GM23248 (cell line): ENCODE measurements around the gene ZNF691. TPM values are rescaled to one million over a fixed set of nuclear protein-coding genes. Genes with fewer than 3 reads are reported as not detected.
A peak's percentile ranks its signal among the peaks of the same experiment; 100 is the strongest.

Experiments
- DNase-seq: peaks from one replicate; pipeline ENCODE4 v3.0.0-alpha.2; 2015
- H2AFZ ChIP-seq: fragments of 200-600 bp; sonication (generic); 2 replicates; pipeline ENCODE4 v1.6.1; 2016; ENCODE audit warnings: antibody characterized with exemption
- H3F3A ChIP-seq: fragments of 200-600 bp; sonication (generic); 2 replicates; pipeline ENCODE4 v1.6.1; 2016; ENCODE audit warnings: mild to moderate bottlenecking, antibody characterized with exemption, mixed run types; ENCODE audit not compliant: insufficient read depth
- H3K27ac ChIP-seq: fragments of 200-600 bp; sonication (generic); 2 replicates; pipeline ENCODE4 v1.5.1; 2016; ENCODE audit warnings: mild to moderate bottlenecking
- H3K27me3 ChIP-seq: fragments of 200-600 bp; sonication (generic); replicated peaks from 2 replicates; pipeline ENCODE4 v1.6.1; 2016; ENCODE audit warnings: mild to moderate bottlenecking; ENCODE audit not compliant: insufficient read depth
- H3K36me3 ChIP-seq: fragments of 200-600 bp; sonication (generic); 2 replicates; pipeline ENCODE4 v1.6.1; 2016; ENCODE audit warnings: low read depth, mild to moderate bottlenecking
- H3K4me1 ChIP-seq: fragments of 200-600 bp; sonication (generic); 2 replicates; pipeline ENCODE4 v1.6.1; 2016; ENCODE audit warnings: mild to moderate bottlenecking; ENCODE audit not compliant: insufficient read depth
- H3K4me2 ChIP-seq: fragments of 200-600 bp; sonication (generic); one replicate; pipeline ENCODE4 v1.6.1; 2016; ENCODE audit warnings: mild to moderate bottlenecking; ENCODE audit not compliant: unreplicated experiment
- H3K4me3 ChIP-seq: fragments of 200-600 bp; sonication (generic); 2 replicates; pipeline ENCODE4 v1.5.1; 2016; ENCODE audit warnings: mild to moderate bottlenecking
- H3K79me2 ChIP-seq: fragments of 200-600 bp; sonication (generic); 2 replicates; pipeline ENCODE4 v1.6.1; 2016; ENCODE audit warnings: mild to moderate bottlenecking; ENCODE audit not compliant: insufficient read depth
- H3K9ac ChIP-seq: fragments of 200-600 bp; sonication (generic); 2 replicates; pipeline ENCODE4 v1.6.1; 2016; ENCODE audit warnings: mild to moderate bottlenecking
- H3K9me2 ChIP-seq: fragments of 200-600 bp; sonication (generic); 2 replicates; pipeline ENCODE4 v1.6.1; 2016; ENCODE audit warnings: mixed run types, mild to moderate bottlenecking, moderate library complexity; ENCODE audit not compliant: insufficient read depth
- H3K9me3 ChIP-seq: fragments of 200-600 bp; sonication (generic); one replicate; pipeline ENCODE4 v1.6.1; 2017; ENCODE audit warnings: low read depth
- H4K20me1 ChIP-seq: fragments of 200-600 bp; sonication (generic); 2 replicates; pipeline ENCODE4 v1.6.0; 2016; ENCODE audit not compliant: insufficient read depth
- EZH2 ChIP-seq: fragments of 200-600 bp; sonication (generic); IDR thresholded peaks from 2 replicates; pipeline ENCODE4 v1.6.1; 2018; ENCODE audit warnings: antibody characterized with exemption, mild to moderate bottlenecking; ENCODE audit not compliant: insufficient read depth, poor library complexity, severe bottlenecking
- EZH2phosphoT487 ChIP-seq: fragments of 200-600 bp; sonication (generic); IDR thresholded peaks from 2 replicates; pipeline ENCODE4 v1.6.1; 2018; ENCODE audit warnings: antibody characterized with exemption, moderate library complexity, mild to moderate bottlenecking, low read depth; ENCODE audit not compliant: insufficient read depth
- WGBS, 2 experiments: methylation state at CpG; one replicate each; pipeline ENCODE4 v1.1.6; 2015 to 2017; ENCODE audit warnings: low lambda C conversion rate in 2 of 2, low coverage in 1 of 2; ENCODE audit errors: missing lambda C conversion rate in 2 of 2; 5-methylcytosine and 5-hydroxymethylcytosine counted together
- in situ Hi-C: fragments of 300-500 bp; cut with MboI; formaldehyde crosslinking; loops from 2 replicates; pipeline ENCODE4 v1.15.0; 2020
- polyA plus RNA-seq: library from polyadenylated mRNA; unstranded; fragments of >200 nt; fragmentation: Nextera tagmentation; extraction: Ambion mirVana; gene quantifications from 2 replicates; pipeline ENCODE4 v1.2.1, GENCODE V29; 2016
- total RNA-seq: library from RNA; depleted of rRNA; stranded (reverse); fragments of >200 nt; shearing (Covaris generic); gene quantifications from 2 replicates; pipeline ENCODE4 v1.2.3, GENCODE V29; 2014

The ZNF691 gene
- total and polyA plus RNA-seq, 2 experiments from 2014 or later: 4.4 to 6.9 TPM

DNA sequence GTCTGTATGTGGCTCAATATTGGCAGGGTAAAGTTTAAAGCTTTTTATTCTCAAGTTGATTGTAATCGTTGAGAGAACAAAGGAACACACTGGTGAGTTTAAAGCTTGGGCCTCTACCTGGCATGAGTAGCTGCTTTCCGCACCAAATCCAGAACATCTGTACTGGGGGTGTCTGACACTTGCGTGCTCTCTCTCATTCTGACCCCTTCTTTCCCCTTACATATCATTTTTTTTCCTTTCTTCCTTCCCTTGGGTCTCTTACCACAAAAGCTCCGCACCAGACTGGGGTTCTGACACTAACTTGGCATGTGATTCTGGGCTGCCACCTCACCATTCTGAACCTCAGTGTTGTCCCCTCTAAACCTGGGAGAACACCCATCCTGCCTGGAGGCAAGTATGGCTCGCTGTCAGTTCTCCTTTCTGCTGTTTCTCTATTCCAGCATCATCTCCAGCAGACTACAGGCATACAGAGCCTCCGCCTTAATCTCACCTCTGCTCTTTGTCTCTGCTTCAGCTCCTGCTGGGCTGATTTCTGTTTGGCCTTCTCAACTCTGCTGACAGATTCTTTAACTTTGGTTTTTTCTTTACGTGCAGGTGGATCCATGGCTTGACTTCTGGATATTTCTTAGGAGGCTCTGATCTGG is 30.4 kb upstream of the ZNF691 start:
- Histone ChIP-seq H3K36me3 (no peaks in the 10 kb centered on the region), H3K27ac (peak overlapping the region; percentile 96), H3K4me2 (peak overlapping the region; percentile 89), H4K20me1 (no peaks in the 10 kb centered on the region), H3K9me2 (no peaks in the 10 kb centered on the region), H3K9ac (peak overlapping the region; percentile 92), H3K9me3 (no peaks in the 10 kb centered on the region), H3K4me1 (peaks cover 13% of the 10 kb centered on the region), H3K4me3 (peak overlapping the region; percentile 85), H2AFZ (peak overlapping the region; percentile 90), H3F3A (peaks cover 1% of the 10 kb centered on the region), H3K79me2 (peaks cover 37% of the 10 kb centered on the region), H3K27me3 (no peaks in the 10 kb centered on the region)
- in situ Hi-C loops: no loop called here
- WGBS, 2 experiments: 6 to 8% methylated on average over 7 of the region's 7 CpGs
- TF ChIP-seq EZH2: no peak
- TF ChIP-seq EZH2phosphoT487: no peak
- peak; percentile 51 for DNase-seq

DNA sequence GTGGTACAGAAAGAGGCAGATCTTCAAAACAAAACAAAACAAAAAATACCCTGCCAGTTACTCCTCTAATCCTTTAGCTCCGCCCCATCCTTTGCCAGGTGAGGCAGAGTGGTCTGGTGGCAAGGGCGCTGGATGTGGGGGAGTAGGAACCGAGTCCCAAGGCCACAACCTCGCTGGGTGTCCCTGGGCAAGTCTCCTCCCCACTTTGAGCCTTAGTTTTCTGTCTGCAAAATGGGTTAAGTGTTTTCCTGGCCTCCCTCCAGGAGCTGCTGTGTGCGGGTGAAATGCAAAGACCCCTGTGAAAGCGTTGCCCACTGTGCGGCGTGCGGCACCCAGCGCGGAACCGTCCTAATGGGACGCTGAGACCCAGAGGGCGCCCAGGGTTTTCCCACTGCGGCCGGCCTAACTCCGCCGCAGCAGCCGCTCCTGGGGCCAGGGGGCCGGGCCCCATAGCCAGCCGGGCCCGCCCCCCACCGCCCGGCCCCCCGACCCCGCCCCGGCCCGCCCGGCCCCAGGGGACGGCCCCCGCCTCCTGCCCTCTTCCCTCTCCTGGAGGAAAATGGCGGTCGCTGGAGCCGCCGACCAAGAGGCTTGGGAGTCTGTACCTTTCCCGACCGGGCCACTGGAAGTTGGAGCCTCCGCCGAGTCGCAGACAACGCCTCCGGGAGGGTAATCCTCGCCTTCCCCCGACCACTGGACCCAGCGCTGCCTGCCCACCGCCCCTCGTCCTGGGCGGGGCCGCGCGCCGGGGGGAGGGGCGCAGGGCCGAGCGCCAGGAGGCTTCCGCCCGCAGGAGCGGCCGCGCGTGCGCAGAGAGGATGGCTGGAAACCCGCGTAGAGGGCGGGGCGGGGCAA is 29.6 kb upstream of the ZNF691 start, which contains the start of the genes ERMAP and SVBP:
TSS of gene ERMAP (plus strand) at position 538 of the 855 bp plus-strand sequence. CDS start 13,327 bp downstream, outside the sequence.
TSS of gene SVBP (minus strand) at position 813 of the 855 bp plus-strand sequence. CDS start 853 bp downstream, outside the sequence.
- WGBS, 2 experiments: 1% methylated on average over 33 to 65 of the region's 66 CpGs
- no peaks in the 10 kb centered on the region for H4K20me1 ChIP-seq

GRCh38 chr1:42817440-42817767 is 29.0 kb upstream of the ZNF691 start:
- no peaks in the 10 kb centered on the region for H3K36me3 ChIP-seq
- H3F3A ChIP-seq: peaks cover 10% of the 10 kb centered on the region
- H3K27ac ChIP-seq: peak overlapping the region; percentile 96; the same call in 1 of the 2 replicates
- WGBS, 2 experiments: 2% methylated on average over 8 to 13 of the region's 13 CpGs
- peak overlapping the region; percentile 85 for H3K4me3 ChIP-seq
- H3K79me2 ChIP-seq: peaks cover 44% of the 10 kb centered on the region
- no peaks in the 10 kb centered on the region for H3K9me2 ChIP-seq
- no peak for DNase-seq
- no peaks in the 10 kb centered on the region for H3K27me3 ChIP-seq
- TF ChIP-seq EZH2phosphoT487: no peak
- peaks cover 15% of the 10 kb centered on the region for H3K4me1 ChIP-seq
- H4K20me1 ChIP-seq: no peaks in the 10 kb centered on the region
- peak overlapping the region; percentile 80 for H3K4me2 ChIP-seq
- H3K9ac ChIP-seq: peak overlapping the region; percentile 92
- in situ Hi-C loops: no loop called here
- H3K9me3 ChIP-seq: no peaks in the 10 kb centered on the region
- H2AFZ ChIP-seq: peak overlapping the region; percentile 73

More for the DNA sequence above, 29.6 kb upstream of the ZNF691 start, which contains the start of the genes ERMAP and SVBP:
- no peaks in the 10 kb centered on the region for H3K27me3 ChIP-seq
- peaks cover 7% of the 10 kb centered on the region for H3F3A ChIP-seq
- H3K4me2 ChIP-seq: peak within 1 kb of the TSS; percentile 89
- H2AFZ ChIP-seq: peak within 1 kb of the TSS; percentile 90
- no peaks in the 10 kb centered on the region for H3K9me2 ChIP-seq
- H3K36me3 ChIP-seq: no peaks in the 10 kb centered on the region
- H3K27ac ChIP-seq: peak within 1 kb of the TSS; percentile 96
- H3K9ac ChIP-seq: peak within 1 kb of the TSS; percentile 92
- TF ChIP-seq EZH2 (no peak), EZH2phosphoT487 (no peak)
- in situ Hi-C loops: no loop called here
- no peaks in the 10 kb centered on the region for H3K9me3 ChIP-seq
- H3K4me1 ChIP-seq: peaks cover 13% of the 10 kb centered on the region
- H3K4me3 ChIP-seq: peak within 1 kb of the TSS; percentile 85
- peak; percentile 94 for DNase-seq
- H3K79me2 ChIP-seq: peaks cover 44% of the 10 kb centered on the region

DNA sequence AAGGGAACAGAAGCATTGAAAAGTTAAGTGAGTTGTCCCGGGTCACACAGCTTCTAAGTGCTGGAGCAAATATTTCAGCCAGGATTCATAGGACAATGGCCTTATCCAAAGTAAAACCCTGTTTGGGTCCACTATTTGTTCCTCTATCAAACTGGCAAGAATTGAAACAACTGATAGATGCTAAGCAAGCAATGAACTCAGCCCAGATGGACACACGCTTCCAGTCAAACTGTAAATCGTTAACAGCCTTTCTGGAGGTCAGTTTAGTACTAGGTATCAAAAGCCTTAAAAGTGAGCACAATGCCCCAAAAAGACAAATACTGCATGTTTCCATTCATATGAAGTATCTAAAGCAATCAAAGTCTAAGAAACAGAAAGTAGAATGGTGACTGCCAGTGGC is 28.4 kb upstream of the ZNF691 start:
- Histone ChIP-seq H4K20me1 (no peaks in the 10 kb centered on the region), H3K27me3 (no peaks in the 10 kb centered on the region), H3K27ac (no peak overlapping the region), H3K4me3 (peak overlapping the region; percentile 85), H2AFZ (0 out of 2 replicates have a peak overlapping the region, but pooled peaks have one; percentile 73), H3K4me1 (peaks cover 21% of the 10 kb centered on the region), H3K79me2 (peaks cover 44% of the 10 kb centered on the region), H3K9me3 (no peaks in the 10 kb centered on the region), H3K36me3 (no peaks in the 10 kb centered on the region), H3K4me2 (peak overlapping the region; percentile 80), H3K9me2 (no peaks in the 10 kb centered on the region), H3K9ac (peak overlapping the region; percentile 92; the same call in 1 of the 2 replicates), H3F3A (peaks cover 15% of the 10 kb centered on the region)
- no peak for DNase-seq
- TF ChIP-seq EZH2 (no peak), EZH2phosphoT487 (no peak)
- 92 to 94% methylated on average over 3 of the region's 3 CpGs for WGBS, 2 experiments
- in situ Hi-C loops: no loop called here
